Smooth muscle cell (in vitro differentiated cells): ENCODE data around the gene KLHDC9. TPM values are rescaled to one million over a fixed set of nuclear protein-coding genes. Genes with fewer than 3 reads are reported as not detected.
"Not testable (repeated sequence)": the region's sequence is repeated elsewhere in the genome, so short reads cannot be mapped to it uniquely, and the experiment has no call there.

ENCODE experiments used
- DNase-seq: peaks from one replicate; lab custom pipeline; 2025; ENCODE audit not compliant: unreplicated experiment; lab: John Stamatoyannopoulos, UW
- H2AFZ ChIP-seq: fragments of 200-600 bp; sonication (generic); 2 replicates; pipeline ENCODE4 v1.6.0; 2016; ENCODE audit warnings: antibody characterized with exemption, low read depth, mild to moderate bottlenecking
- H3F3A ChIP-seq: fragments of 200-600 bp; sonication (generic); 2 replicates; pipeline ENCODE4 v1.6.0; 2017; ENCODE audit warnings: antibody characterized with exemption, low read depth
- H3K27ac ChIP-seq: fragments of 200-600 bp; sonication (generic); 2 replicates; pipeline ENCODE4 v1.5.1; 2016; ENCODE audit warnings: low read depth, mild to moderate bottlenecking
- H3K27me3 ChIP-seq: fragments of 200-600 bp; sonication (generic); 2 replicates; pipeline ENCODE4 v1.6.1; 2016; ENCODE audit warnings: low read depth, mild to moderate bottlenecking
- H3K36me3 ChIP-seq: fragments of 200-600 bp; sonication (generic); 2 replicates; pipeline ENCODE4 v1.5.1; 2016; ENCODE audit warnings: low read depth
- H3K4me1 ChIP-seq: fragments of 200-600 bp; sonication (generic); 2 replicates; pipeline ENCODE4 v1.5.1; 2016; ENCODE audit warnings: low read depth
- H3K4me2 ChIP-seq: fragments of 200-600 bp; sonication (generic); 2 replicates; pipeline ENCODE4 v1.6.0; 2016; ENCODE audit warnings: mild to moderate bottlenecking
- H3K4me3 ChIP-seq: fragments of 200-600 bp; sonication (generic); 2 replicates; pipeline ENCODE4 v1.5.1; 2016; ENCODE audit warnings: mild to moderate bottlenecking
- H3K79me2 ChIP-seq: fragments of 200-600 bp; sonication (generic); 2 replicates; pipeline ENCODE4 v1.6.0; 2016; ENCODE audit warnings: low read depth, mild to moderate bottlenecking
- H3K9ac ChIP-seq: fragments of 200-600 bp; sonication (generic); 2 replicates; pipeline ENCODE4 v1.6.0; 2016; ENCODE audit warnings: low read depth
- H3K9me3 ChIP-seq: fragments of 200-600 bp; sonication (generic); replicated peaks from 2 replicates; pipeline ENCODE4 v1.5.1; 2016; ENCODE audit warnings: low read depth
- H4K20me1 ChIP-seq: fragments of 200-600 bp; sonication (generic); 2 replicates; pipeline ENCODE4 v1.6.0; 2016; ENCODE audit warnings: low read depth
- CTCF ChIP-seq: fragments of 200-600 bp; sonication (generic); IDR thresholded peaks from 2 replicates; pipeline ENCODE4 v1.5.1; 2017; ENCODE audit warnings: borderline replicate concordance, mild to moderate bottlenecking, antibody characterized with exemption; ENCODE audit not compliant: insufficient read depth, poor library complexity, severe bottlenecking
- WGBS: methylation state at CpG from one replicate; pipeline ENCODE4 v1.1.7; 2016; ENCODE audit warnings: low lambda C conversion rate; 5-methylcytosine and 5-hydroxymethylcytosine counted together
- polyA plus RNA-seq: library from polyadenylated mRNA; unstranded; fragments of >200 nt; fragmentation: Nextera tagmentation; extraction: Ambion mirVana; gene quantifications from 2 replicates; pipeline ENCODE4 v1.2.1, GENCODE V29; 2016
- total RNA-seq: library from RNA; depleted of rRNA; stranded (reverse); fragments of >200 nt; gene quantifications from 2 replicates; pipeline ENCODE4 v1.2.3, GENCODE V29; 2014

The KLHDC9 gene
- total and polyA plus RNA-seq, 2 experiments from 2014 or later, result 2.2 to 4.6 TPM

- no peak overlapping the region for H3K4me2 ChIP-seq
- H3K9ac ChIP-seq, result peak overlapping the region; percentile 12
- H3K4me3 ChIP-seq, result no peak overlapping the region
- H3K79me2 ChIP-seq, result peaks cover 93% of the 10 kb centered on the region
- no peaks in the 10 kb centered on the region for H3K27me3 ChIP-seq
- peaks cover 11% of the 10 kb centered on the region for H3K4me1 ChIP-seq
- WGBS, result 85% methylated on average over 2 of the region's 2 CpGs
- H3K27ac ChIP-seq, result peak overlapping the region; percentile 100
- no peak overlapping the region for H2AFZ ChIP-seq
- H3F3A ChIP-seq, result peaks cover 3% of the 10 kb centered on the region
- no peaks in the 10 kb centered on the region for H3K9me3 ChIP-seq
- DNase-seq, result no peak
- TF ChIP-seq CTCF, result no peak
- peaks cover 54% of the 10 kb centered on the region for H4K20me1 ChIP-seq
- H3K36me3 ChIP-seq, result no peaks in the 10 kb centered on the region
These were observed 16.4 kb downstream of the KLHDC9 start for GRCh38 chr1:161114556-161114955.

- H3K4me3 ChIP-seq, result no peak overlapping the region
- H3K4me2 ChIP-seq, result peak overlapping the region; percentile 15
- H3K36me3 ChIP-seq, result no peaks in the 10 kb centered on the region
- no peaks in the 10 kb centered on the region for H3K9me3 ChIP-seq
- H4K20me1 ChIP-seq, result peaks cover 48% of the 10 kb centered on the region
- peak overlapping the region; percentile 100 for H3K27ac ChIP-seq
- WGBS, result 82% methylated on average over 12 of the region's 12 CpGs
- DNase-seq, result no peak
- H3K27me3 ChIP-seq, result no peaks in the 10 kb centered on the region
- peaks cover 7% of the 10 kb centered on the region for H3F3A ChIP-seq
- peaks cover 11% of the 10 kb centered on the region for H3K4me1 ChIP-seq
- TF ChIP-seq CTCF, result no peak
- no peak overlapping the region for H2AFZ ChIP-seq
- peaks cover 86% of the 10 kb centered on the region for H3K79me2 ChIP-seq
- H3K9ac ChIP-seq, result peak overlapping the region; percentile 12
These were observed 17.1 kb downstream of the KLHDC9 start for GRCh38 chr1:161115132-161115711.

- WGBS, result 92% methylated on average over 6 of the region's 6 CpGs
- not testable (repeated sequence) for H3K9ac ChIP-seq
- H4K20me1 ChIP-seq, result peaks cover 43% of the 10 kb centered on the region
These were observed 17.8 kb downstream of the KLHDC9 start for GRCh38 chr1:161115961-161116360.

GRCh38 chr1:161117759-161118581 lies 19.8 kb downstream of the KLHDC9 start, which contains the start of the genes NIT1 and PFDN2:
Gene NIT1 (plus strand): TSS chr1:161118105. CDS start chr1:161118177, 72 bp downstream.
Gene PFDN2 (minus strand): TSS chr1:161118037. CDS start chr1:161118026, 11 bp downstream.
- DNase-seq, result peak; percentile 54
- Histone ChIP-seq H3K27ac (peak within 1 kb of the TSS; percentile 100), H3K4me3 (peak within 1 kb of the TSS; percentile 89), H3K27me3 (no peaks in the 10 kb centered on the region), H2AFZ (peak within 1 kb of the TSS; percentile 94), H3K9ac (peak within 1 kb of the TSS; percentile 98), H4K20me1 (peaks cover 27% of the 10 kb centered on the region), H3K4me1 (peaks cover 11% of the 10 kb centered on the region), H3K9me3 (no peaks in the 10 kb centered on the region), H3K4me2 (peak within 1 kb of the TSS; percentile 95), H3K79me2 (peaks cover 59% of the 10 kb centered on the region), H3F3A (peaks cover 23% of the 10 kb centered on the region), H3K36me3 (no peaks in the 10 kb centered on the region)
- TF ChIP-seq CTCF, result no peak
- WGBS, result under 1% methylated on average over 56 of the region's 58 CpGs

More at GRCh38 chr1:161115961-161116360, 17.8 kb downstream of the KLHDC9 start:
- Histone ChIP-seq H3K4me1 (peaks cover 11% of the 10 kb centered on the region), H3K4me2 (peak overlapping the region; percentile 15), H3K27ac (peak overlapping the region; percentile 100), H3K79me2 (peaks cover 79% of the 10 kb centered on the region)
- not testable (repeated sequence) for H3K27me3 ChIP-seq, H3K36me3 ChIP-seq, DNase-seq, H3F3A ChIP-seq, H3K4me3 ChIP-seq, H3K9me3 ChIP-seq, H2AFZ ChIP-seq
